Fibroblast of skin of right biceps (primary cell): ENCODE measurements around the gene ANKRD20A1.
"Not testable (repeated sequence)": the region's sequence is repeated elsewhere in the genome, so short reads cannot be mapped to it uniquely, and the experiment has no call there.

Source experiments
- DNase-seq: peaks from one replicate; pipeline ENCODE4 v3.0.0-alpha.2; 2013

Gene ANKRD20A1

DNA sequence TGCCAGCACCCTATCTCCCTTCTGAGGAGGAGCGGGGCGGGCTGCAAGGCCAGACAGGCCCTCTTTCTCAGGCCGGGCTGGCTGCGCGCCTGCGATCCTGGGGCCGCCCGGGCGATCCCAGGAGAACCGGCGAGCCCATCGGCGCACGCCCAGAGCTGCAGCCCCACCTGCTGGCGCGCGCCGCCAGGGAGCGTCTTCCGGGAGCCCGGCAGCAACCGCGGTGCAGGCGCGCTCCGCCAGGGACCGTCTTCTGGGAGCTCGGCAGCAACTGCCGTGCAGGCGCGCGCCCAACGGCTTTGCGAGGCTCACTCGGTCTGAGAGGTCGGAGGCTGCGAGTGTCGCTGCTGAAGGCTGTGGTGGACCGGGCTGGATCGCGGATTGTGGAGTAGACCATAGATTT, at the start of gene ANKRD20A1:
TSS of gene ANKRD20A1 (plus strand) at position 61 of the 400 bp plus-strand sequence. CDS start 496 bp downstream, outside the sequence.
- peak; percentile 3 for DNase-seq

DNA sequence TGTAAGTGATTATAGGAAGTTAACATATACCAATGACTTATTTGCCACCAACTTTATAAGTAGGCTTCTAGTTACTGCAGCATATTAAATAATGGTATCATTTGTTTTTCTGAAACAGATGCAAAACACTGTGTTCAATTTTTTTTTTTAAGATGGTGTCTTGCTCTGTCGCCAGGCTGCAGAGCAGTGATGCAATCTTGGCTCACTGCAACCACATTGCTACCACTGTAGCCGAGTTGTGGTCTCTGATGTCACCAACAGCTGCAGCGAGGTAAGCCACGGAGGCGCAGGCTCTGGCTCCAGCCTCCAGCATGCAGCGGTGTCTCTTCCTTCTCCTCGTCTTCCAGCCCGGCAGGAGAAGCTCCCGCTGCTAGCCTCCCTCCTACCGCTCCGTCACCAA, 26.6 kb upstream of the ANKRD20A1 start:
- not testable (repeated sequence) for DNase-seq
